ENCODE results near the gene NELL1.

Gene NELL1

DNA sequence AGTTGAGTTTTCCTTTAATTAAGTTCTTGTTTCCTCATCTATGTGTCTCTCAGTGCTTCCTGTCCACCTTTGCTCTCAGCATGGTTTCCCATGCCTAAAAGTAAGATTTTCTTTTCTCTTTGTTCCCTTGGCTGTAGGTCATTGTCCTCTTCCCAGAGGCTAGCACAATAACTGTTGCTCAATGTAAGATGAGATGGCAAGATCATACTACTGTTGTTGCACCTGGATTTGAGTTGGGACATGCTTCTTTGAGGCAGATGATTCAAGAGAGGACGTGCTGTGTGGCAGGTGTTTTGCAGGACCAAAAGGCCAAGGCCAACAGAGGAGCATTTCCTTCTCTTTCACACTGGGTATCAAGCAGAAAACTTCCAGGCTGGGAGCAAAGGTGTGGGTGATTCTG is 11.3 kb upstream of the NELL1 start:
- H3K27ac ChIP-seq (replicated peaks), result no peak overlapping the region
- TF ChIP-seq, protein P1, sequence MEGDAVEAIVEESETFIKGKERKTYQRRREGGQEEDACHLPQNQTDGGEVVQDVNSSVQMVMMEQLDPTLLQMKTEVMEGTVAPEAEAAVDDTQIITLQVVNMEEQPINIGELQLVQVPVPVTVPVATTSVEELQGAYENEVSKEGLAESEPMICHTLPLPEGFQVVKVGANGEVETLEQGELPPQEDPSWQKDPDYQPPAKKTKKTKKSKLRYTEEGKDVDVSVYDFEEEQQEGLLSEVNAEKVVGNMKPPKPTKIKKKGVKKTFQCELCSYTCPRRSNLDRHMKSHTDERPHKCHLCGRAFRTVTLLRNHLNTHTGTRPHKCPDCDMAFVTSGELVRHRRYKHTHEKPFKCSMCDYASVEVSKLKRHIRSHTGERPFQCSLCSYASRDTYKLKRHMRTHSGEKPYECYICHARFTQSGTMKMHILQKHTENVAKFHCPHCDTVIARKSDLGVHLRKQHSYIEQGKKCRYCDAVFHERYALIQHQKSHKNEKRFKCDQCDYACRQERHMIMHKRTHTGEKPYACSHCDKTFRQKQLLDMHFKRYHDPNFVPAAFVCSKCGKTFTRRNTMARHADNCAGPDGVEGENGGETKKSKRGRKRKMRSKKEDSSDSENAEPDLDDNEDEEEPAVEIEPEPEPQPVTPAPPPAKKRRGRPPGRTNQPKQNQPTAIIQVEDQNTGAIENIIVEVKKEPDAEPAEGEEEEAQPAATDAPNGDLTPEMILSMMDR (IDR thresholded peaks at IDR 0.05; ENCODE audit: insufficient read depth, low read length), result no peak
- TF ChIP-seq SPI1 (IDR thresholded peaks at IDR 0.05; ENCODE audit: borderline replicate concordance, low read depth), result no peak
- no peak for TF ChIP-seq POLR2AphosphoS5 (IDR thresholded peaks at IDR 0.05; ENCODE audit: low read depth)
- TF ChIP-seq, protein P2, sequence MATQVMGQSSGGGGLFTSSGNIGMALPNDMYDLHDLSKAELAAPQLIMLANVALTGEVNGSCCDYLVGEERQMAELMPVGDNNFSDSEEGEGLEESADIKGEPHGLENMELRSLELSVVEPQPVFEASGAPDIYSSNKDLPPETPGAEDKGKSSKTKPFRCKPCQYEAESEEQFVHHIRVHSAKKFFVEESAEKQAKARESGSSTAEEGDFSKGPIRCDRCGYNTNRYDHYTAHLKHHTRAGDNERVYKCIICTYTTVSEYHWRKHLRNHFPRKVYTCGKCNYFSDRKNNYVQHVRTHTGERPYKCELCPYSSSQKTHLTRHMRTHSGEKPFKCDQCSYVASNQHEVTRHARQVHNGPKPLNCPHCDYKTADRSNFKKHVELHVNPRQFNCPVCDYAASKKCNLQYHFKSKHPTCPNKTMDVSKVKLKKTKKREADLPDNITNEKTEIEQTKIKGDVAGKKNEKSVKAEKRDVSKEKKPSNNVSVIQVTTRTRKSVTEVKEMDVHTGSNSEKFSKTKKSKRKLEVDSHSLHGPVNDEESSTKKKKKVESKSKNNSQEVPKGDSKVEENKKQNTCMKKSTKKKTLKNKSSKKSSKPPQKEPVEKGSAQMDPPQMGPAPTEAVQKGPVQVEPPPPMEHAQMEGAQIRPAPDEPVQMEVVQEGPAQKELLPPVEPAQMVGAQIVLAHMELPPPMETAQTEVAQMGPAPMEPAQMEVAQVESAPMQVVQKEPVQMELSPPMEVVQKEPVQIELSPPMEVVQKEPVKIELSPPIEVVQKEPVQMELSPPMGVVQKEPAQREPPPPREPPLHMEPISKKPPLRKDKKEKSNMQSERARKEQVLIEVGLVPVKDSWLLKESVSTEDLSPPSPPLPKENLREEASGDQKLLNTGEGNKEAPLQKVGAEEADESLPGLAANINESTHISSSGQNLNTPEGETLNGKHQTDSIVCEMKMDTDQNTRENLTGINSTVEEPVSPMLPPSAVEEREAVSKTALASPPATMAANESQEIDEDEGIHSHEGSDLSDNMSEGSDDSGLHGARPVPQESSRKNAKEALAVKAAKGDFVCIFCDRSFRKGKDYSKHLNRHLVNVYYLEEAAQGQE (IDR thresholded peaks at IDR 0.05; ENCODE audit: insufficient replicate concordance, low read depth), result no peak
- TF ChIP-seq GABPA (IDR thresholded peaks at IDR 0.05; ENCODE audit: low read depth), result no peak
- no peak overlapping the region for H3K4me3 ChIP-seq (replicated peaks; ENCODE audit: insufficient read depth, low read length)
- DNase-seq (ENCODE audit: low read depth in 1 of 2, low spot score in 1 of 2), result no peak
- H3K27me3 ChIP-seq (ENCODE audit: insufficient read depth, poor library complexity, severe bottlenecking), result peaks cover 5% of the 10 kb centered on the region

DNA sequence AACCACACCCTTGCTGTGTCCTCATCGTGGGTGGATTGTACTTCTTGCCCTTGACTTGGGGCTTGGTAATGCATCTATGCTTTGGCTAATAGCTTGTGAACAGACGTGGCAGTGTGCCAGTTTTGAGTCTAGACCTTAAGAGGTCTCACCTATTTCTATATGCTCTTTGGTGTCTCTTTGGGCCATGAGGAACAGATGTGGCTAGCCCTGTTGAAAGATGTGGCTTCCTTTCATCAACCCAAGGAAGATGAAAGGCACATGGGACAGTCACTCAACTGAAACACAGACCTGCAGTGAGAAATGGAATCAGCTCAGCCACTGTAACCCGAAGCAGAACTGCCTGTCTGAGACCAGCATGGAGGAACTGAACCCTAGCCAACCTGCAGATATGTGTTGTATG is 7.9 kb upstream of the NELL1 start:
- no peaks in the 10 kb centered on the region for H3K27me3 ChIP-seq (ENCODE audit: insufficient read depth, poor library complexity, severe bottlenecking)
- DNase-seq (ENCODE audit: low read depth in 1 of 2, low spot score in 1 of 2), result no peak

DNA sequence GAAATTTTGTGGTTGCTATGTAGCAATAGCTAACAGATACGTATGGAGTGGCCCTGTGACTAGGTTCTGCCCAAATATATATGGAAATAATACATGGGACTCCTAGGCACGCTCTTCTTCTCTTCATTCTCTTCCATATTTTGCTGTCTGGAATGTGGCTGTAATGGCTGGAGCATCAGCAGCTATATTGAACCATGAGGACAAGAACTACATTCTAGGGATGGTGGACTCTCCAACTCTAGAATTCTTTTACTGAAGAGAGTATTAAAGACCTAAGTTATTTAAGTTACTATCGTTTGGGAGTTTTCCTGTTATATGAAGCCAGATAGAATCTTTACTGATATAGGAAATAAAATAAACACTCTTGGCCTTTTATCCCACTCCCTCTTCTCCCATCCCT is 7.5 kb upstream of the NELL1 start:
- Histone ChIP-seq H3K27ac (replicated peaks) (no peak overlapping the region), H3K4me3 (replicated peaks; ENCODE audit: insufficient read depth, low read length) (no peak overlapping the region), H3K27me3 (ENCODE audit: insufficient read depth, poor library complexity, severe bottlenecking) (no peaks in the 10 kb centered on the region)
- no peak for DNase-seq (ENCODE audit: low read depth in 1 of 2, low spot score in 1 of 2)
- no peak for TF ChIP-seq SPI1 (IDR thresholded peaks at IDR 0.05; ENCODE audit: borderline replicate concordance, low read depth)
- TF ChIP-seq, protein P1 (IDR thresholded peaks at IDR 0.05; ENCODE audit: insufficient read depth, low read length), result no peak
- no peak for TF ChIP-seq GABPA (IDR thresholded peaks at IDR 0.05; ENCODE audit: low read depth)
- TF ChIP-seq POLR2AphosphoS5 (IDR thresholded peaks at IDR 0.05; ENCODE audit: low read depth), result no peak
- TF ChIP-seq, protein P2 (IDR thresholded peaks at IDR 0.05; ENCODE audit: insufficient replicate concordance, low read depth), result no peak

More for the DNA sequence above, 7.9 kb upstream of the NELL1 start:
- Histone ChIP-seq H3K4me3 (replicated peaks; ENCODE audit: insufficient read depth, low read length) (no peak overlapping the region), H3K27ac (replicated peaks) (no peak overlapping the region)
- TF ChIP-seq, protein P2 (IDR thresholded peaks at IDR 0.05; ENCODE audit: insufficient replicate concordance, low read depth), result no peak
- no peak for TF ChIP-seq POLR2AphosphoS5 (IDR thresholded peaks at IDR 0.05; ENCODE audit: low read depth)
- TF ChIP-seq, protein P1 (IDR thresholded peaks at IDR 0.05; ENCODE audit: insufficient read depth, low read length), result no peak
